HFFc6 (cell line): Measurements from ENCODE around the gene GSG1L. TPM values are rescaled to one million over a fixed set of nuclear protein-coding genes. Genes with fewer than 3 reads are reported as not detected.

Experiments
- DNase-seq: peaks from one replicate; pipeline ENCODE4 v3.0.0-alpha.2; 2018
- H3K27ac Mint-ChIP-seq: 2 replicates; pipeline ENCODE4 v1.8.0; 2020; ENCODE audit warnings: mild to moderate bottlenecking, mixed read lengths
- H3K27me3 Mint-ChIP-seq: 2 replicates; pipeline ENCODE4 v1.8.0; 2021; ENCODE audit warnings: mild to moderate bottlenecking, moderate library complexity, mixed read lengths; ENCODE audit not compliant: insufficient read depth
- H3K36me3 Mint-ChIP-seq: 2 replicates; pipeline ENCODE4 v1.8.0; 2021; ENCODE audit warnings: low read depth, mixed read lengths
- H3K4me1 Mint-ChIP-seq: 2 replicates; pipeline ENCODE4 v1.8.0; 2020; ENCODE audit warnings: low read depth, mixed read lengths
- H3K4me3 Mint-ChIP-seq: 2 replicates; pipeline ENCODE4 v1.8.0; 2020; ENCODE audit warnings: mild to moderate bottlenecking, moderate library complexity, mixed read lengths
- H3K9me3 Mint-ChIP-seq: 2 replicates; pipeline ENCODE4 v1.8.0; 2020; ENCODE audit warnings: mild to moderate bottlenecking, mixed read lengths
- total RNA-seq, 6 experiments: library from RNA; stranded (reverse); fragmentation: NEBNext Ultra II Directional; extraction: Animal tissue kit (Norgen Biotek cat#: 25700); gene quantifications; 2 replicates in 1 of 6; 3 replicates in 5 of 6; pipeline ENCODE4 v1.2.3, GENCODE V29; 2021
- TF ChIP-seq, protein P1 (sequence below): fragments of 200-600 bp; sonication (generic); IDR thresholded peaks from 2 replicates; pipeline ENCODE4 v1.5.0; 2021; ENCODE audit warnings: antibody characterized with exemption, mild to moderate bottlenecking

The GSG1L gene
- total RNA-seq, 6 experiments from 2014 or later = not detected

DNA sequence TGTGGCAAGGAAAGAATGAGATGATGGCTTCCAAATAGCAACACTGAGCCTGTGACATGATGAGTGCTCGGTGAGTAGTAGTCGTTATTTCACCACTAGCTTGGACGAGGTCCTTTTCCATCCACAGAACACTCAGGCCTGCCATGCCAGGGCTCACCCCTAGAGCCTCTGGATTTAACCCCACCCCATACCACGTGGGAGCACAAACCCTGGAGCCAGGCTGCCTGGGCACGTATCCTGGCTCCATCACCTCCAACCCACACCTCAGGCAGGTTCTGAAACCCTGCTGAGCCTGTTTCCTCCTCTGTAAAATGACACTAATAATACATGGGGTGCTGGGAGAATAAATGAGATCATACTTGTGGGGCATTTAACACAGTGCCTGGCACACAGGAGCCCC, 321.2 kb downstream of the GSG1L start:
- peaks cover 7% of the 10 kb centered on the region for H3K4me1 Mint-ChIP-seq
- no peaks in the 10 kb centered on the region; the same call in 1 of the 2 replicates for H3K27me3 Mint-ChIP-seq
- TF ChIP-seq, protein P1, sequence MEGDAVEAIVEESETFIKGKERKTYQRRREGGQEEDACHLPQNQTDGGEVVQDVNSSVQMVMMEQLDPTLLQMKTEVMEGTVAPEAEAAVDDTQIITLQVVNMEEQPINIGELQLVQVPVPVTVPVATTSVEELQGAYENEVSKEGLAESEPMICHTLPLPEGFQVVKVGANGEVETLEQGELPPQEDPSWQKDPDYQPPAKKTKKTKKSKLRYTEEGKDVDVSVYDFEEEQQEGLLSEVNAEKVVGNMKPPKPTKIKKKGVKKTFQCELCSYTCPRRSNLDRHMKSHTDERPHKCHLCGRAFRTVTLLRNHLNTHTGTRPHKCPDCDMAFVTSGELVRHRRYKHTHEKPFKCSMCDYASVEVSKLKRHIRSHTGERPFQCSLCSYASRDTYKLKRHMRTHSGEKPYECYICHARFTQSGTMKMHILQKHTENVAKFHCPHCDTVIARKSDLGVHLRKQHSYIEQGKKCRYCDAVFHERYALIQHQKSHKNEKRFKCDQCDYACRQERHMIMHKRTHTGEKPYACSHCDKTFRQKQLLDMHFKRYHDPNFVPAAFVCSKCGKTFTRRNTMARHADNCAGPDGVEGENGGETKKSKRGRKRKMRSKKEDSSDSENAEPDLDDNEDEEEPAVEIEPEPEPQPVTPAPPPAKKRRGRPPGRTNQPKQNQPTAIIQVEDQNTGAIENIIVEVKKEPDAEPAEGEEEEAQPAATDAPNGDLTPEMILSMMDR = no peak
- no peak for DNase-seq
- H3K36me3 Mint-ChIP-seq = peaks cover 24% of the 10 kb centered on the region
- H3K9me3 Mint-ChIP-seq = peaks cover 6% of the 10 kb centered on the region
- H3K4me3 Mint-ChIP-seq = no peak overlapping the region
- no peak overlapping the region for H3K27ac Mint-ChIP-seq

DNA sequence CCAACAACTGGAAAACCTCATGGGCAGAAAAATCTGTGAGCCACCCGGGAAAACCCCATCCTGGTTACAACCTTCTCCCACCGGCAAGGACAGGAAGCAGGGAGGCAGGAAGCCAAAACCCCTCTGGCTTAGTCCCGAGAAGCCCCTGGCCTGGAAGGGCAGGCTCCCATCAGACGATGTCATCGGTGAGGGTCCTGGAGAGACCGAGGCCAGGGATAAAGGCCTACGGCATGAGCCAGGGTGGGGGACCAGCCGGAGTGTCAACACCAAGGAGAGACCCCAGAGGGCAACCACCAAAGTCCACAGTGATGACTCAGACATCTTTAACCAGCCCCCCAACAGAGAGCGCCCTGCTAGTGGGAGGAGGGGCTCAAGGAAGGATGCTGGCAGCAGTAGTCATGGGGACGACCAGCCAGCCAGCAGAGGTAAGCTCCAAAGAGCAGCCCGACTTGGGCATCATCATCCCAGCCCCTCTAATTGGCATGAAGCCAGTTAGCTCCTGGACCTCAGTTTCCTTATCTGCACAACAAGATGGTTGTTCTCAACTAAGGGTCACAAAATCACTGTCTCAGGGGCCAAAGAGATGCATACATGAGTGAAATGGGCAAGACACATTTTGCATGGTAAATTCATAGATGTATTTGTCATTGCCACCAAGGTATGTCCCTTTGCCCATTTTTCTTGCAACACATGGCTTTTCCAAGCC, 322.9 kb downstream of the GSG1L start:
- Mint-ChIP-seq H3K27ac (no peak overlapping the region), H3K4me3 (no peak overlapping the region), H3K27me3 (no peaks in the 10 kb centered on the region; the same call in 1 of the 2 replicates), H3K9me3 (peaks cover 6% of the 10 kb centered on the region), H3K36me3 (peaks cover 24% of the 10 kb centered on the region), H3K4me1 (peaks cover 7% of the 10 kb centered on the region)
- TF ChIP-seq, protein P1 = no peak
- DNase-seq = no peak

DNA sequence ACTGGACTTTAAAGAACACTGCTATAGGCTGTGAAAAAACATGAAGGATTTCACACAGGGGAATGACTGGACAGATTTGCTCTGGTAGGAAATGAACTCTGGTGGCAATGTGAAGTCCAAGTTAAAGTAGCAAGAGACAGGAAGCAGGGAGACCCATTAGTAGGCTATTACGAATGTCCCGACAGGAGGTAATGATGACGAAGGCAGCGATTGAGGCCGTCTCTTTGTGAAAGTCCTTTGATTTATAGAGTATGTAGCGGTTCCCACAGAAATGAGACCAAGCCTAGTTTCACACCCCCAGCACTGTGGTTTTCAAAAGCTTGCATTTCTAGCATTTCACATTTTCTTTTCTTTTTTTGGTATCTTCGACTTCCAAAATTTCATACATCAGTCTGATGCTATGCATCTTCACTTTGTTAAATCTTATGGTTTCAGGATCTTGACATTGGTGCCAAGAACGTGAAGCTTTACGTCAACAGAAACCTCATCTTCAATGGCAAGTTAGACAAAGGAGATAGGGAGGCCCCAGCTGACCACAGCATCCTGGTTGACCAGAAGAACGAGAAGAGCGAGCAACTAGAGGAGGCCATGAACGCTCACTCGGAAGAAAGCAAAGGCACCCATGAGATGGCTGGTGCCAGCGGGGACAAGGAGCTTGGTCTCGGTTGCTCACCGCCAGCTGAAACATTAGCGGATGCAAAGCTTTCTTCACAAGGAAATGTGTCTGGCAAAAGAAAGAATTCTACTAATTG, 323.7 kb downstream of the GSG1L start:
- peaks cover 16% of the 10 kb centered on the region for H3K36me3 Mint-ChIP-seq
- TF ChIP-seq, protein P1 = no peak
- no peak overlapping the region for H3K4me3 Mint-ChIP-seq
- H3K27ac Mint-ChIP-seq = no peak overlapping the region; the same call in 1 of the 2 replicates
- DNase-seq = no peak
- H3K27me3 Mint-ChIP-seq = no peaks in the 10 kb centered on the region; the same call in 1 of the 2 replicates
- H3K9me3 Mint-ChIP-seq = no peaks in the 10 kb centered on the region
- no peaks in the 10 kb centered on the region for H3K4me1 Mint-ChIP-seq

DNA sequence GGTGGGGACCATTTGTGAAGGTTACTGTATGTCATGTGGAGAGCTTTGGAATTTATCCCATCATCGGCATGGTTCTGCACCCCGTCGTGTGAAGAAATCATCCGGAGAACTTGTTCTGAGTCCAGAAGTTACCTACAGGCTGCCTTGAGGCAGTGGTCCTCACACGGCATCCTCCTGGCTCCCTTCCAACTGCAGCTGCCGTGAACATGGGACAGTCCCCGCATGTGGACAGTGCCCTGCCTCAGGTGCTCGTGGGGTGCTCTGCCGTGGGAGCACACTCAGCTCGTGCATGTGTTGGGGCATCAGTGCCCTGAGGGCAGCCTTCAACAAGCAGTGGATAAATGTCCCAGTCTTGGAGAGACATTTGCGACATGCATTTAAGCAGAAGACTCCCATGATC, 324.9 kb downstream of the GSG1L start:
- Mint-ChIP-seq H3K27me3 (no peaks in the 10 kb centered on the region; the same call in none of the 2 replicates), H3K4me3 (no peak overlapping the region), H3K9me3 (no peaks in the 10 kb centered on the region), H3K36me3 (peaks cover 16% of the 10 kb centered on the region), H3K4me1 (no peaks in the 10 kb centered on the region), H3K27ac (no peak overlapping the region)
- TF ChIP-seq, protein P1 = no peak
- DNase-seq = no peak

Other genes starting within 250 kb of the GSG1L start
- 100 to 1,000 TPM; 161 to 200 (median 173) TPM for gene XPO6, start 148.3 kb upstream of the GSG1L start, total RNA-seq
- not detected for gene SBK1, start 228.8 kb upstream of the GSG1L start, total RNA-seq